GM12878 (cell line): Measurements from ENCODE around the gene SETD5.

Source experiments
- ASH2L ChIP-seq: fragments of 300-600, 200-600 bp; sonication (generic); IDR thresholded peaks from 2 replicates; pipeline ENCODE4 v1.6.1; 2017; ENCODE audit warnings: low read depth, mild to moderate bottlenecking, borderline replicate concordance
- BRCA1 ChIP-seq: IDR thresholded peaks from 2 replicates; pipeline ENCODE4 v1.6.1; 2011; ENCODE audit warnings: low read depth, low read length, improper control_type of control experiment
- CBX3 ChIP-seq: fragments of 200-600 bp; sonication (generic); IDR thresholded peaks from 2 replicates; pipeline ENCODE4 v1.6.1; 2016; ENCODE audit warnings: low read depth, borderline replicate concordance
- CREB1 ChIP-seq: IDR thresholded peaks from 2 replicates; pipeline ENCODE4 v1.6.1; 2012; ENCODE audit warnings: low read depth, mild to moderate bottlenecking, inconsistent platforms
- CTCF ChIP-seq, 3 experiments: IDR thresholded peaks in 2 of 3; conservative IDR thresholded peaks in 1 of 3; 2 replicates each; pipeline ENCODE4 v1.5.1; 2011; ENCODE audit warnings: low read depth in 3 of 3, low read length in 3 of 3, mild to moderate bottlenecking in 3 of 3, control low read depth in 2 of 3, moderate library complexity in 2 of 3, inconsistent platforms in 1 of 3, mixed read lengths in 1 of 3; ENCODE audit not compliant: control insufficient read depth in 2 of 3, insufficient read depth in 1 of 3; ENCODE audit errors: extremely low read depth in 1 of 3
- E2F8 ChIP-seq: fragments of 450-650 bp; IDR thresholded peaks from 2 replicates; pipeline ENCODE4 v1.6.1; 2018; ENCODE audit warnings: mild to moderate bottlenecking, low read depth, moderate library complexity; ENCODE audit not compliant: partially characterized antibody
- FOXK2 ChIP-seq: fragments of 450-650 bp; IDR thresholded peaks from 2 replicates; pipeline ENCODE4 v1.6.1; 2017; ENCODE audit warnings: mild to moderate bottlenecking, moderate library complexity
- MAX ChIP-seq: IDR thresholded peaks from 2 replicates; pipeline ENCODE4 v1.6.1; 2012; ENCODE audit warnings: low read depth, low read length, improper control_type of control experiment
- POLR2AphosphoS5 ChIP-seq: IDR thresholded peaks from 2 replicates; pipeline ENCODE4 v1.6.1; 2011; ENCODE audit warnings: mild to moderate bottlenecking, low read length, inconsistent platforms
- REST ChIP-seq: IDR thresholded peaks from 2 replicates; pipeline ENCODE4 v1.6.1; 2012; ENCODE audit warnings: mild to moderate bottlenecking, low read depth, low read length
- SMC3 ChIP-seq: IDR thresholded peaks from 2 replicates; pipeline ENCODE4 v1.6.1; 2011; ENCODE audit warnings: low read length, improper control_type of control experiment, borderline replicate concordance
- STAT3 ChIP-seq: IDR thresholded peaks from 2 replicates; pipeline ENCODE4 v1.6.1; 2011; ENCODE audit warnings: low read depth, low read length, improper control_type of control experiment
- USF2 ChIP-seq: IDR thresholded peaks from 2 replicates; pipeline ENCODE4 v1.6.1; 2011; ENCODE audit warnings: low read depth, low read length, improper control_type of control experiment, borderline replicate concordance
- YBX1 ChIP-seq: fragments of 450-650 bp; IDR thresholded peaks from 2 replicates; pipeline ENCODE4 v1.6.1; 2016; ENCODE audit warnings: antibody characterized with exemption

GRCh38 chr3:9361691-9362388 lies 35.6 kb upstream of the SETD5 start:
- TF ChIP-seq CTCF (IDR thresholded peaks at IDR 0.05 in 2 of 3, conservative IDR thresholded peaks at IDR 0.05 in 1 of 3; ENCODE audit: control insufficient read depth in 2 of 3, extremely low read depth in 1 of 3, insufficient read depth in 1 of 3, low read depth in 3 of 3, low read length in 3 of 3), result no peak
- no peak for TF ChIP-seq FOXK2
- TF ChIP-seq BRCA1, result no peak
- TF ChIP-seq E2F8, result no peak
- no peak for TF ChIP-seq REST
- TF ChIP-seq CBX3, result no peak
- no peak for TF ChIP-seq MAX
- no peak for TF ChIP-seq CREB1
- TF ChIP-seq STAT3, result no peak
- no peak for TF ChIP-seq ASH2L
- no peak for TF ChIP-seq USF2
- no peak for TF ChIP-seq SMC3
- no peak for TF ChIP-seq POLR2AphosphoS5
- no peak for TF ChIP-seq YBX1
